GM21423 (cell line): ENCODE results near the gene RBM25.
A peak's percentile ranks its signal among the peaks of the same experiment; 100 is the strongest.

Experiments used
- ATAC-seq: cut with Tn5 transposase; IDR thresholded peaks from one replicate; pipeline ENCODE4 v1.9.1; 2021; ENCODE audit warnings: mild to moderate bottlenecking, moderate library complexity; ENCODE audit not compliant: unreplicated experiment

The RBM25 gene

DNA sequence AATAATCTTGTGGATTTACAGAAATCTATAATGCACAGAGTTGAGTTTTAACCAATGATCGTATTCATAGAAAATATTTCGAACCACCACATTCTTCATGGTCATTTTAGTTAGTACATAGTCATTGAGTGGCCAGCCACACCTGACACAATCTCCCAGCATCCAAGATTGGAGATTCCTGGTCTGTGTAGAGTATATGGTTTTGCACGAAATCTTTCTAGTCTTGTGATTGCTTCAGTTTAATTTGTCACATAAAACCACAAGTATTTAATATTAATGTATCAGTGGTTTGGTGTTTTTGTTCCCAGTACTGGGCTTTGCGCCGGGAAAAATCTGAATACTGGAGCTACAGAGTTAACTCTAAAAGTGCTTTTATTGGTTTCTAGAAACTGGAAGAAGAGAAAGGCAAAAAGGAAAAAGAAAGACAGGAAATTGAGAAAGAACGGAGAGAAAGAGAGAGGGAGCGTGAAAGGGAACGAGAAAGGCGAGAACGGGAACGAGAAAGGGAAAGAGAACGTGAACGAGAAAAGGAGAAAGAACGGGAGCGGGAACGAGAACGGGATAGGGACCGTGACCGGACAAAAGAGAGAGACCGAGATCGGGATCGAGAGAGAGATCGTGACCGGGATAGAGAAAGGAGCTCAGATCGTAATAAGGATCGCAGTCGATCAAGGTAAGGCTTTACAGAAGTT lies 44.6 kb downstream of the RBM25 start:
- ATAC-seq, result no peak

DNA sequence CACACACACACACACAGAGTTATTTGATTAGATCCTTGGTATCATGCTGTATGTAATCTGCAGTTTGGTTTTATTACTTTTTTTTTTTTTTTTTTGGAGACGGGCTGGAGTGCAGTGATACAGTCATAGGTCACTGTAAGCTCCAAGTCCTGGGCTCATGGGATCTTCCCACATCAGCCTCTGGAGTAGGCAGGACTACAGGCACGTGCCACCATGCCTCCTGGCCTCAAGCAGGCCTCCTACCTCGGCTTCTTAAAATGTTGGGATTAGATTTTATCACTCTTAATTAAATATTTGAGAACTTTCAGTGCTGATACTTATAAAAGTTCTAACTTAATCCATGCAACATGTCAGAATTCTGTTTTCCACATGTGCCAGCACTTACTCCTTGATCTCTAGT lies 46.7 kb downstream of the RBM25 start:
- no peak for ATAC-seq

DNA sequence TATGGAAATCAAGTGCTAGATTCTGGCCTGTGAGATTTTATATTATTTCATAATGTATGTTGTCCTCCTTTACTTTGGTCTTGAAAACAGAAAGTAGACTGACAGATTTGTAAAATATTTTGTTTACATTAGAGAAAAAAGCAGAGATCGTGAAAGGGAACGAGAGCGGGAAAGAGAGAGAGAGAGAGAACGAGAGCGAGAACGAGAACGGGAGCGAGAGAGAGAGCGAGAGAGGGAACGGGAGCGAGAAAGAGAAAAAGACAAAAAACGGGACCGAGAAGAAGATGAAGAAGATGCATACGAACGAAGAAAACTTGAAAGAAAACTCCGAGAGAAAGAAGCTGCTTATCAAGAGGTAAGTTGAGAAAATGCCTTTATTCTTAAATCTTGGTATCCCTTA lies 47.4 kb downstream of the RBM25 start:
- no peak for ATAC-seq

DNA sequence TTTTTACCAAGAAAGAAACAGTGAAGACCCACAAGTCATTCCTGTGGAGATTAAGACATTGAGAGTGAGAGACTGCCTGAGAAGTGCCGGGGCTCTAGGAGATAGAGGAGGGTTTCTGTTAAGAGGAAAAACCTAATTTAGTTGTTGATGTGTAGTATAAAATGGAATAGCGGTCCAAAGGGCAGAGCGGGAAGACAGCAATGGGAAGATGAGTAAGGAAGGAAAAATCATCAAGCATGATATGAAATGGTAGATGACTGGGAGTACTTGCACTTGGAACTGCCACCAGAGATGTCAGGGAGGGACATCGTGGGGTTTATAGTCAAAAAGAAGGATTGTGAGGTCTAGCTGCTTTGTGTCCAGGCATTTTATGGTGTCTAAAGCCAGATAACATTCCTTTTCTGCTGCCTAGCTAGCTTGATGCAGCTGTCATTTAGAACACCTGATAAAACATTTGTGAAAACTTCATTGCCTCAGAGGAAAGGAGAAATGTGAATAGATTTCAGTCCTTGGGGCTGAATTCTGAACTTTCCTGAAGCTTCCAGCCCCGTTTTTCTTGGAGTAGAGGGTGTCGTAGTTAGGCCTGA lies 57.8 kb downstream of the RBM25 start:
- ATAC-seq, result no peak

- ATAC-seq, result no peak
Measured at GRCh38 chr14:73124180-73124894, 66.0 kb downstream of the RBM25 start.

DNA sequence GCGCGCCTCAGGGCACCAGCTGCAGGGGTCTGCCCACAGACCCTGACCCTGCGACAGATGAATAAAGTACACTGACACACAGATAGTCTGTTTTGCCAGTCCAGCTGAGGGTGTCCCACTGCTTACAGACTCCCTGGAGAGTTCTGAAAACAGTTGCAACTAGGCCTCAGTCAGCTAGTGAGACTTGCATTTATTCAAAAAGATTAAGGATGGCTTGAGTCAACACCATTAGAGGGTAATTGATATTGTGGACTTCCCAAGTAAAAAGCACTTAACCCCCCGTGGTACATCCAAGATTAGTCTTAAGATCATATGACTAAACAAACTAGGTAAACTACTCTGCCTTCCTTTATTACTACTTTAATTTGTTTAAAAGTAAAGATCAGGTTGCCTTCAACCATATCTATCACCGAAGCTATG lies 66.8 kb downstream of the RBM25 start:
- ATAC-seq, result no peak

GRCh38 chr14:73125746-73126145 lies 67.4 kb downstream of the RBM25 start:
- no peak for ATAC-seq

GRCh38 chr14:73133795-73134194 lies 75.5 kb downstream of the RBM25 start:
- ATAC-seq, result no peak

DNA sequence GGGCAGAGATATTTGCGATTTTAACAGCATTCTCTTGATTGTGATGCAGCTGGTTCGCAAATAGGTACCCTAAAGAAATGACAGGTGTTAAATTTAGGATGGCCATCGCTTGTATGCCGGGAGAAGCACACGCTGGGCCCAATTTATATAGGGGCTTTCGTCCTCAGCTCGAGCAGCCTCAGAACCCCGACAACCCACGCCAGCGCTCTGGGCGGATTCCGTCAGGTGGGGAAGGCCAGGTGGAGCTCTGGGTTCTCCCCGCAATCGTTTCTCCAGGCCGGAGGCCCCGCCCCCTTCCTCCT lies 77.7 kb downstream of the RBM25 start:
- ATAC-seq, result no peak

DNA sequence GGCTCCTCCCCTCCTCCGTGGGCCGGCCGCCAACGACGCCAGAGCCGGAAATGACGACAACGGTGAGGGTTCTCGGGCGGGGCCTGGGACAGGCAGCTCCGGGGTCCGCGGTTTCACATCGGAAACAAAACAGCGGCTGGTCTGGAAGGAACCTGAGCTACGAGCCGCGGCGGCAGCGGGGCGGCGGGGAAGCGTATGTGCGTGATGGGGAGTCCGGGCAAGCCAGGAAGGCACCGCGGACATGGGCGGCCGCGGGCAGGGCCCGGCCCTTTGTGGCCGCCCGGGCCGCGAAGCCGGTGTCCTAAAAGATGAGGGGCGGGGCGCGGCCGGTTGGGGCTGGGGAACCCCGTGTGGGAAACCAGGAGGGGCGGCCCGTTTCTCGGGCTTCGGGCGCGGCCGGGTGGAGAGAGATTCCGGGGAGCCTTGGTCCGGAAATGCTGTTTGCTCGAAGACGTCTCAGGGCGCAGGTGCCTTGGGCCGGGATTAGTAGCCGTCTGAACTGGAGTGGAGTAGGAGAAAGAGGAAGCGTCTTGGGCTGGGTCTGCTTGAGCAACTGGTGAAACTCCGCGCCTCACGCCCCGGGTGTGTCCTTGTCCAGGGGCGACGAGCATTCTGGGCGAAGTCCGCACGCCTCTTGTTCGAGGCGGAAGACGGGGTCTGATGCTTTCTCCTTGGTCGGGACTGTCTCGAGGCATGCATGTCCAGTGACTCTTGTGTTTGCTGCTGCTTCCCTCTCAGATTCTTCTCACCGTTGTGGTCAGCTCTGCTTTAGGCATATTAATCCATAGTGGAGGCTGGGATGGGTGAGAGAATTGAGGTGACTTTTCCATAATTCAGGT lies 78.3 kb downstream of the RBM25 start, which contains the start of gene PSEN1:
PSEN1 (plus strand) TSS at position 121 of the 839 bp plus-strand sequence. CDS start 11,513 bp downstream, outside the sequence.
- peak; percentile 90 for ATAC-seq

DNA sequence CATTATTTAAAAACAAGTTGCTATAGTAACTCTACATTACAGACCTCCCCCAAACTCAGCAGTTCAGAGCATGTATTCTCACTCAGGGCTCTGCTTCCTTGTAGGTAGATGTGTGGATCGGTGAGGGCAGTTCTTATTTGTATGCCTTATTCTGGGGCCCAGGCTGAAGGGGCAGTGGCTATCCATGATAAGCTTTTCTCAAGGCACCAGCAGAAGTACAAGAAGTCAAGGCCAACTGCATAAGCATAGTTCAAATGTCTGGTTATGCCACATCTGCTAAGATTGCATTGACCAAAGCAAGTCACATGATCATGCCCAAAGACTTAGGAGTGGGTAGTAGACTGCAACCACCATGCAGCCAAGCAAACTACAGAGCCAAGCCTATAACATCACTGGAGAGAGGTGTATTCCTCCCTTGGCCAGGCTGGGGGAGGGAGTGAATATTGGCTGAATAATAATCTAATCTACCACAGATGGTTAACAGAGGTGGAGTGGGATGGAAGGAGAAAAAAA lies 82.5 kb downstream of the RBM25 start:
- no peak for ATAC-seq

- no peak for ATAC-seq
Measured at GRCh38 chr14:73142216-73142615, 83.9 kb downstream of the RBM25 start.

- ATAC-seq, result no peak
Measured at GRCh38 chr14:73143003-73143402, 84.7 kb downstream of the RBM25 start.

GRCh38 chr14:73143617-73144016 lies 85.3 kb downstream of the RBM25 start:
- ATAC-seq, result no peak

GRCh38 chr14:73145371-73145770 lies 87.0 kb downstream of the RBM25 start:
- no peak for ATAC-seq

- ATAC-seq, result no peak
Measured at GRCh38 chr14:73146111-73146510, 87.8 kb downstream of the RBM25 start.

GRCh38 chr14:73149753-73150152 lies 91.4 kb downstream of the RBM25 start:
- no peak for ATAC-seq

DNA sequence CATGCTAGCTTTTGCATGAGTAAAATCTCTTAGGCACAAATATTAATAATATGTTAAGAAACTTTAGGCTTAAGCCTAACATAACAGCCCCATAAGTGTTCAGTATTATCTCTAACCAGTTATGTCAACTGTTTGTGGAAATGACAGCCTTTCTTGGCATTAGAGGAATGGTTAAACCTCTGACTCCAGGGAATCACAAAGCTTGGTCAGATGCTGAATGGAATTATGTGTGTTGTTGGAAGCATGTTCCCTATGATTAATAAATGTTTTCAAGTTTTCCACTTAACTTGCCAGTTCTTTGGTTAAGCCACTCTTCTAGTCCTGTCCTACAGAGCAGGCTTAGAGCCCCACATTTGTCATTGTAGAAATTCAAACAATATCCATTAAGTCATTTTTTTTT lies 94.9 kb downstream of the RBM25 start:
- ATAC-seq, result no peak

GRCh38 chr14:73162251-73162650 lies 103.9 kb downstream of the RBM25 start:
- ATAC-seq, result no peak

GRCh38 chr14:73166399-73166798 lies 108.1 kb downstream of the RBM25 start:
- no peak for ATAC-seq

DNA sequence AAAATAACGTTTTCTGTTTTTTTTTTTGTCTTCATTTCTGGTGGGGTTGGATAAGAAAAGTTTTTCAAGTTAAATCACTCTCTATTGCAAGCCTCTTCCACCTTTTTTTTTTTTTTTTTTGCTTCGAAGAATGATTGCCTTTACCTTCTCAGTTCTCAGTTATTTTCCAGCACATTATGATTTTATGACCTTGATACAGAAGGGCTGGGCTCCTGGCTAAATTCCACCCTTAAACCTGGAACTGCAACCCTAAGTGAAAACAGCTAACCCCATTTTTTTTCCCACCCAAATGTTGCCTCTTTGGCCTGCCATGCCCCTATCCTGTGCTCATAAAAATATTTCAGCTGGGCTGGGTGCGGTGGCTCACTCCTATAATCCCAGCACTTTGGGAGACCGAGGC lies 109.4 kb downstream of the RBM25 start:
- ATAC-seq, result no peak
